ENCODE measurements around the gene GSDMA.

Gene GSDMA

GRCh38 chr17:40022497-40022896 is 59.7 kb downstream of the GSDMA start:
- H3K4me3 ChIP-seq (ENCODE audit: low read depth, low read length) = no peak overlapping the region
- no peaks in the 10 kb centered on the region for H3K9me3 ChIP-seq (ENCODE audit: severe bottlenecking)
- H3K27ac ChIP-seq = no peak overlapping the region
- H3K27me3 ChIP-seq (ENCODE audit: insufficient read depth, low read depth, severe bottlenecking) = no peaks in the 10 kb centered on the region
- DNase-seq = no peak
- peaks cover 95% of the 10 kb centered on the region for H3K36me3 ChIP-seq
- TF ChIP-seq CTCF (IDR thresholded peaks at IDR 0.05; ENCODE audit: low read depth, low read length) = no peak

DNA sequence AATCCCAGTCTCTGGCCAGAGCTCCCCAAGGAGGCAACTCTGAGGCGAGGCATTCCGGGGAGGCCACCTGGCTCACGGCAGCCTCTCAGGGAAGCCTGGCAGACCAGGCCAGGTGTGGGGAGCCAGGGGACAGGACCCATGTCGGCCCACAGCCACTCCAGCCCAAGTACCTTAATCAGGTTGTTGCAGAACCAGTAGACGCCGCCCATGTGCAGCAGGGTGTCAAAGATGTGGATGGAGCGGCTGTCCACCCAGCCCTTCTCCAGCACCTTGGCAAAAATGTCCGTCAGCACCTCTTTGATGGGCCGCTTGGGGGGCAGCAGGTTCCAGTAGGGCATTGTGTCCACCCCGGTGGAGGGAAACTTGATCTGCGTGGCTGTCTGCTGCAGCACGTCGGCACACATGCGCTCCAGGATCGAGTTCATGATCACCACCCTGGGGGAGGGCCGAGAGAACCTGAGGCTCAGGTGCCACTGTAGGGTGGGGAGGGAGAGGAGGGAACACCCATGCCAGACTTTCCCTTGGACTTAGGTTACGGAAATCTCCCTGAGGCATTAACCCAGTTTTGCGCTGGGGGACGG is 60.2 kb downstream of the GSDMA start:
- H3K27me3 ChIP-seq (ENCODE audit: insufficient read depth, low read depth, severe bottlenecking) = no peaks in the 10 kb centered on the region
- H3K27ac ChIP-seq = no peak overlapping the region
- TF ChIP-seq CTCF (IDR thresholded peaks at IDR 0.05; ENCODE audit: low read depth, low read length) = no peak
- H3K36me3 ChIP-seq = peaks cover 97% of the 10 kb centered on the region
- DNase-seq = no peak
- H3K4me3 ChIP-seq (ENCODE audit: low read depth, low read length) = no peak overlapping the region
- H3K9me3 ChIP-seq (ENCODE audit: severe bottlenecking) = no peaks in the 10 kb centered on the region

DNA sequence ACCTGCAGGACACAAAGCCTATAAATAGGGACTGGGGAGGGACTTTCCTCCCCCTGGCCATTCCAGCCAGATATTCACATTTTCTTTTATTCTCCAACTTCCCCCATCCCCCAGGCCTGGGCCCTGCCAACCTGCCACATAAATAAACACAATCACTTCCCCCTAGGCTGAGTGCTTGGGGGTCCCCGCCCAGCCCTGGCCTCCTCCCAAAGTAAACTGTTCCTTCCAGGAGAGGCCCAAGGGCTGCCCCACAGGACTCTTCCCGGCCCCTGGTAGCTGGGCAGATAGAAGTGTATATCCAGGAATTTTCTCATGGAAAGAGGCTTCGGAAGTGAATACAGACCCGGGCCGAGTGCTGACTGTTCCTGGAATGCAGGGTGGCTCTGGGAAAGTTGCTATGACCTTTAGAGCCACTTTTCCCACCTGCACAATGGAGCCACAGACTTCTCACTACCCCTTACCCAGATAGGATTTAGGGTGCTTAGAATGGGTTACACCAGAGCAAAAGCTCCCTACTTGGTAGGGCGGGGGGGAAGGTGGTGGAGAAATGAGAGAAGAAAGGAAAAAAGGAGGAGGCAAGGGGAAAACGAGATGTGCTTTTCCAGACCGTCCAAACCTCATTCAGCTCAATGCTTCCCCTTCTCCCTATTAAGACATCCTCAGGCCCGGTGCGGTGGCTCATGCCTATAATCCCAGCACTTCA is 60.9 kb downstream of the GSDMA start:
- Histone ChIP-seq H3K36me3 (peaks cover 100% of the 10 kb centered on the region), H3K9me3 (ENCODE audit: severe bottlenecking) (no peaks in the 10 kb centered on the region), H3K27ac (no peak overlapping the region), H3K4me3 (ENCODE audit: low read depth, low read length) (no peak overlapping the region), H3K27me3 (ENCODE audit: insufficient read depth, low read depth, severe bottlenecking) (no peaks in the 10 kb centered on the region)
- DNase-seq = no peak
- TF ChIP-seq CTCF (IDR thresholded peaks at IDR 0.05; ENCODE audit: low read depth, low read length) = no peak

DNA sequence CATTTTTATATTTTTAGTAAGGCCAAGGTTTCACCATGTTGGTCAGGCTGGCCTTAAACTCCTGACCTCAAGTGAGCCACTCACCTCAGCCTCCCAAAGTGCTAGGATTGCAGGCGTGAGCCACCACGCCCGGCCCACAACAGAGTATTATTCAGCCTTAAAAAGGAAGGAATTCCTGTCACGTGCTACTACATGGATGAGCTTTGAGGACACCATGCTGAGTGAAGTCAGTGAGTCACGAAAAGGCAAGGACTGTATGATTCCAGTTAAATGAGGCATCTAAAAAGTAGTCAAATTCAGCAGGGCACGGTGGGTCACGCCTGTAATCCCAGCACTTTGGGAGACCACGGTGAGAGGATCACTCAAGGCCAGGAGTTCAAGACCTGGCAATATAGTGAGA is 62.1 kb downstream of the GSDMA start:
- no peak overlapping the region for H3K27ac ChIP-seq
- H3K4me3 ChIP-seq (ENCODE audit: low read depth, low read length) = no peak overlapping the region
- no peak for DNase-seq
- TF ChIP-seq CTCF (IDR thresholded peaks at IDR 0.05; ENCODE audit: low read depth, low read length) = no peak
- peaks cover 100% of the 10 kb centered on the region for H3K36me3 ChIP-seq
- H3K27me3 ChIP-seq (ENCODE audit: insufficient read depth, low read depth, severe bottlenecking) = no peaks in the 10 kb centered on the region
- no peaks in the 10 kb centered on the region for H3K9me3 ChIP-seq (ENCODE audit: severe bottlenecking)

DNA sequence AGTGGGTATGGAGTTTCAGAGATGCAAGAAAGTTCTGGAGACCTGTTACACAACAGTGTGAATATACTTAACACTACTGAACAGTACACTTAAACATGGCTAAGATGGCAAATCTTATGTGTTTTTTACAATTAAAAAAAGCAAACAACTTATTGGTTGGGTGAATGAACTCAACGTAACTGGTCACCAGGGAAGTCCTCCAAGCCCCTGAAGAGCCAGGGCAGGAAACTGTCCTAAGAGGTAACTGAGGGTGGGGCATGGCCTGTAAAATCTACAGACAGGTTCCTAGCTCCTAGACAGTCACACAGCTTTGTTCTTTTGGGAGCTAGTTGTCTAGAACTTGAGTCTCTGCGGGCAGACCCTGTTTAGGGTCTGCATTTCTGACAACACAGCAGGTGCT is 62.8 kb downstream of the GSDMA start:
- DNase-seq = no peak
- Histone ChIP-seq H3K4me3 (ENCODE audit: low read depth, low read length) (no peak overlapping the region), H3K27me3 (ENCODE audit: insufficient read depth, low read depth, severe bottlenecking) (no peaks in the 10 kb centered on the region), H3K27ac (no peak overlapping the region), H3K9me3 (ENCODE audit: severe bottlenecking) (no peaks in the 10 kb centered on the region), H3K36me3 (peaks cover 100% of the 10 kb centered on the region)
- no peak for TF ChIP-seq CTCF (IDR thresholded peaks at IDR 0.05; ENCODE audit: low read depth, low read length)

All from WERI-Rb-1 (cell line).